CD4-positive, alpha-beta T cell treated with Interleukin-10 for 1 hour (primary cell): Measurements from ENCODE around the gene WNT7B.

Experiments used
- DNase-seq: peaks from one replicate; pipeline ENCODE4 v3.0.0-alpha.2; 2020

The WNT7B gene

GRCh38 chr22:45884201-45885062 lies 92.5 kb downstream of the WNT7B start:
- DNase-seq = no peak

- DNase-seq = no peak
Observed at GRCh38 chr22:45883811-45884170, 93.2 kb downstream of the WNT7B start.

- no peak for DNase-seq
Observed at GRCh38 chr22:45882881-45883810, 93.8 kb downstream of the WNT7B start.

- DNase-seq = no peak
Observed at GRCh38 chr22:45881524-45881875, 95.5 kb downstream of the WNT7B start.

GRCh38 chr22:45880716-45881523 lies 96.0 kb downstream of the WNT7B start:
- DNase-seq = no peak

- no peak for DNase-seq
Observed at GRCh38 chr22:45880091-45880715, 96.8 kb downstream of the WNT7B start.

GRCh38 chr22:45879552-45879949 lies 97.4 kb downstream of the WNT7B start:
- no peak for DNase-seq

GRCh38 chr22:45878901-45879551 lies 97.9 kb downstream of the WNT7B start:
- DNase-seq = no peak

GRCh38 chr22:45878051-45878781 lies 98.7 kb downstream of the WNT7B start:
- no peak for DNase-seq

- DNase-seq = no peak
Observed at GRCh38 chr22:45877651-45878050, 99.3 kb downstream of the WNT7B start.

- DNase-seq = no peak
Observed at GRCh38 chr22:45877036-45877380, 100.0 kb downstream of the WNT7B start.

- DNase-seq = no peak
Observed at GRCh38 chr22:45876136-45877035, 100.6 kb downstream of the WNT7B start.

GRCh38 chr22:45872659-45873263 lies 104.2 kb downstream of the WNT7B start:
- no peak for DNase-seq

- DNase-seq = no peak
Observed at GRCh38 chr22:45871721-45872120, 105.2 kb downstream of the WNT7B start.
